SK-N-MC (cell line): ENCODE results near the gene TBRG4.

ENCODE experiments used
- DNase-seq: peaks from one replicate; pipeline ENCODE4 v3.0.0-alpha.2; 2011; ENCODE audit warnings: low read depth, low spot score
- H3K27ac ChIP-seq: fragments of 200-600 bp; sonication (generic); 2 replicates; pipeline ENCODE4 v1.5.1; 2016; ENCODE audit warnings: mixed run types
- H3K36me3 ChIP-seq: fragments of 200-600 bp; sonication (generic); 2 replicates; pipeline ENCODE4 v1.6.1; 2017; ENCODE audit warnings: antibody characterized with exemption, low read length, mixed read lengths; ENCODE audit not compliant: insufficient read depth
- H3K4me3 ChIP-seq: fragments of 200-600 bp; sonication (generic); 2 replicates; pipeline ENCODE4 v1.5.1; 2016
- H3K9ac ChIP-seq: fragments of 200-600 bp; sonication (generic); 2 replicates; pipeline ENCODE4 v1.8.0; 2017; ENCODE audit warnings: mixed run types, mixed read lengths; ENCODE audit not compliant: insufficient read length
- H3K9me3 ChIP-seq: fragments of 200-600 bp; sonication (generic); 2 replicates; pipeline ENCODE4 v1.6.1; 2017; ENCODE audit warnings: low read depth, mild to moderate bottlenecking, antibody characterized with exemption, low read length, moderate library complexity, mixed read lengths
- EZH2 ChIP-seq: fragments of 200-600 bp; sonication (generic); IDR thresholded peaks from one replicate; pipeline ENCODE4 v1.6.1; 2017; ENCODE audit warnings: antibody characterized with exemption
- FOXP2 ChIP-seq: optimal IDR thresholded peaks from 2 replicates; pipeline ENCODE3; 2011; ENCODE audit warnings: mild to moderate bottlenecking, moderate library complexity; ENCODE audit not compliant: insufficient read depth; ENCODE audit errors: extremely low read length, control extremely low read depth
- POLR2AphosphoS5 ChIP-seq: IDR thresholded peaks from 2 replicates; pipeline ENCODE4 v1.6.1; 2012; ENCODE audit warnings: mild to moderate bottlenecking, low read depth, low read length, borderline replicate concordance

Gene TBRG4

GRCh38 chr7:45111298-45112223 is at the start of gene TBRG4:
Gene TBRG4 (minus strand): TSS chr7:45111697. CDS start chr7:45109237, 2,460 bp downstream.
- Histone ChIP-seq H3K9me3 (no peaks in the 10 kb centered on the region), H3K9ac (peak within 1 kb of the TSS; percentile 94), H3K4me3 (peak within 1 kb of the TSS; percentile 81), H3K27ac (peak within 1 kb of the TSS; percentile 91), H3K36me3 (peaks cover 29% of the 10 kb centered on the region)
- DNase-seq, result peak; percentile 57
- no peak for TF ChIP-seq FOXP2
- TF ChIP-seq POLR2AphosphoS5, result peak; percentile 99

- H3K36me3 ChIP-seq, result no peaks in the 10 kb centered on the region
- TF ChIP-seq EZH2 (no peak), POLR2AphosphoS5 (no peak), FOXP2 (no peak)
- no peak overlapping the region for H3K9ac ChIP-seq
- no peaks in the 10 kb centered on the region for H3K9me3 ChIP-seq
- DNase-seq, result no peak
- H3K4me3 ChIP-seq, result no peak overlapping the region
- no peak overlapping the region for H3K27ac ChIP-seq
Measured at GRCh38 chr7:45161138-45161537, 49.6 kb upstream of the TBRG4 start.

GRCh38 chr7:45160417-45160881 is 49.0 kb upstream of the TBRG4 start:
- Histone ChIP-seq H3K36me3 (no peaks in the 10 kb centered on the region), H3K27ac (no peak overlapping the region), H3K9ac (no peak overlapping the region), H3K9me3 (no peaks in the 10 kb centered on the region), H3K4me3 (no peak overlapping the region)
- TF ChIP-seq POLR2AphosphoS5, result no peak
- TF ChIP-seq EZH2, result no peak
- TF ChIP-seq FOXP2, result no peak
- DNase-seq, result no peak

- Histone ChIP-seq H3K36me3 (no peaks in the 10 kb centered on the region), H3K9ac (no peak overlapping the region), H3K4me3 (no peak overlapping the region), H3K9me3 (no peaks in the 10 kb centered on the region), H3K27ac (no peak overlapping the region)
- no peak for TF ChIP-seq POLR2AphosphoS5
- no peak for TF ChIP-seq FOXP2
- TF ChIP-seq EZH2, result no peak
- no peak for DNase-seq
Measured at GRCh38 chr7:45159296-45159695, 47.8 kb upstream of the TBRG4 start.

GRCh38 chr7:45158471-45158870 is 47.0 kb upstream of the TBRG4 start:
- Histone ChIP-seq H3K9ac (no peak overlapping the region), H3K4me3 (no peak overlapping the region), H3K27ac (no peak overlapping the region), H3K36me3 (no peaks in the 10 kb centered on the region), H3K9me3 (no peaks in the 10 kb centered on the region)
- no peak for DNase-seq
- TF ChIP-seq FOXP2 (no peak), EZH2 (no peak), POLR2AphosphoS5 (no peak)

- no peak for DNase-seq
- H3K36me3 ChIP-seq, result no peaks in the 10 kb centered on the region
- H3K9me3 ChIP-seq, result no peaks in the 10 kb centered on the region
- H3K9ac ChIP-seq, result no peak within 1 kb of the TSS
- TF ChIP-seq POLR2AphosphoS5, result no peak
- no peak for TF ChIP-seq FOXP2
- no peak for TF ChIP-seq EZH2
- no peak within 1 kb of the TSS for H3K4me3 ChIP-seq
- no peak within 1 kb of the TSS for H3K27ac ChIP-seq
Measured at GRCh38 chr7:45157653-45158401, 46.3 kb upstream of the TBRG4 start, which contains the start of gene RAMP3. Gene RAMP3 (plus strand): TSS chr7:45157791. CDS start chr7:45157829, 38 bp downstream.

- no peaks in the 10 kb centered on the region for H3K9me3 ChIP-seq
- TF ChIP-seq EZH2 (no peak), POLR2AphosphoS5 (no peak), FOXP2 (no peak)
- H3K4me3 ChIP-seq, result no peak overlapping the region
- H3K9ac ChIP-seq, result no peak overlapping the region
- H3K36me3 ChIP-seq, result no peaks in the 10 kb centered on the region
- no peak overlapping the region for H3K27ac ChIP-seq
- no peak for DNase-seq
Measured at GRCh38 chr7:45157286-45157652, 45.8 kb upstream of the TBRG4 start.
